NCI-H774 (cell line): ENCODE data around the gene ESRP2.

Experiments
- DNase-seq: peaks from one replicate; lab custom pipeline; 2025; lab: John Stamatoyannopoulos, UW

ESRP2 gene

DNA sequence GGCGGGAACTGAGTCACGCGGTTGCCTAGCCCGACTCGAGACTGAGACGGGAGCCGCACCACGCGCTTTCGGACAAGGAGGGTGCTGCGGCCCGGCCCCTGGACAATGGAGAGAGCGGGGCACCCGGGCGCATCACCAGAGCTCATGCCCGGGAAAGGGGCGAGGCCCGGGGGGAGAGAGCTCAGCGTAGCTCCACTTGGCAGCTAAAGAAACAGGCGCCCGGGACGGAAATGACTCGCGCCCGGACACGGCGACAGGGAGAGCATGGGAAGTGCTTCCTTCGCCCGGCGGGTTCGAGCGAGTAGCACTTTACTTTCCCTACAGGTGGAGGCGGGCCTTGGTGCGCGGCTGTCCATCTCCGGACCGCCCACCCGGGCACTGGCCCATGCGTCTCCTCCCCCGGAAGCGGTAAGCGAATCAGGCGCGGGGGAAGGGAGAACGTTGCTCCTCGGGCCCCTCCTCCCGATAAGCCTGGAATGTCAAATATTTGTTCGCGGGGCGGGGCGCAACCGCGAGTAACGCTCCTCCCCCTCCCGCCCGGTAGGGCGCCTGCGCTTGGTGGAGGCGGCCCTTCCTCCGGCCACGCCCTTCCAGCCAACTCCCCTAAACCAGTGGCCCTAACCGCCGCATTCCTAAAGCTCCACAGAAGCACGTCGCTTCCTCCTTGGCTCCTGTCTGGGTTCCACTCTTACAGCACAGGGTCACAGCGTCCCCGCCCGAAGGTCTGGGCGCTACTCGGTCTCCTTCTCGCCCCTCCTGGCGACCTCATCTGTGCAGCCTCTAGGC lies 1.5 kb upstream of the ESRP2 start:
- peak; percentile 90 for DNase-seq

GRCh38 chr16:68236826-68237242 lies 907 bp upstream of the ESRP2 start:
- no peak for DNase-seq

GRCh38 chr16:68236137-68236825 lies 354 bp upstream of the ESRP2 start:
- DNase-seq = peak; percentile 74

DNA sequence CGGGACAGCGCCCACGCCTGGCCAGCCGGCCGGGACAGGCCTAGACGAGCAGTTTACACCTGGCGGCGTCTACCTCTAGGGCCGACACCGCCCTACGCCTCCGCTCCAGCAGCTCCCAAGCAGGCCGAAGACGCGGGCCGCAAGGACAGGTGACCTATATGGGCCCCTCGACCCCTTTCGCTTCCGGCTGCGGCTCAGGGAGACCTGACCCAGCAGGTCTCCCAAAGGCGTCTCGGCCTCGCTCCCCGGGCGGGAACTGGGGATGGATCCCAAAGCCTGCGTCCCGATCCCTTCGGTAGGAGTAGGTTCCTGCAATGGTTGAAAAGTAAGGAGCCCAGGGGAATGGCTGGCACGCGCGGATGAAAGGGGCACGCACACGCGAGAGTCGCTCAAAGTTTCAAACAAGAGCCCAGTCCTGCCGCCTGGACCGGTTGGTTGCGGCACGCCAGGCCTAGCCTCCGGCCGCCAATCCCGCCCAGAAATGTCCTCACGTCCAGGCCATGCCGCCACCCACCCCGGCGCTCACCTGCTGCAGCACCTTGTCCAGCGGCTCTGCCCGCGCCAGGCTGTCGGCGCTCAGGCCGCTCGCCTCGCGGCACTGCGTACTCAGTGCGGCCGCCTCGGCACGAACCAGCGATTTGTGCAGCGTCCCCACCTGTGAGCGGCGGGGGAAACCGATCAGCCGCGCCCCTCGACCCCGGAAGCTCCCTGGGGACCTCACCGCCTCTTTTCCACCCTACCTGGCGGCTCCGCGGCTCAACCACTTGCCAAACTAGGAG lies 630 bp downstream of the ESRP2 start:
- no peak for DNase-seq

DNA sequence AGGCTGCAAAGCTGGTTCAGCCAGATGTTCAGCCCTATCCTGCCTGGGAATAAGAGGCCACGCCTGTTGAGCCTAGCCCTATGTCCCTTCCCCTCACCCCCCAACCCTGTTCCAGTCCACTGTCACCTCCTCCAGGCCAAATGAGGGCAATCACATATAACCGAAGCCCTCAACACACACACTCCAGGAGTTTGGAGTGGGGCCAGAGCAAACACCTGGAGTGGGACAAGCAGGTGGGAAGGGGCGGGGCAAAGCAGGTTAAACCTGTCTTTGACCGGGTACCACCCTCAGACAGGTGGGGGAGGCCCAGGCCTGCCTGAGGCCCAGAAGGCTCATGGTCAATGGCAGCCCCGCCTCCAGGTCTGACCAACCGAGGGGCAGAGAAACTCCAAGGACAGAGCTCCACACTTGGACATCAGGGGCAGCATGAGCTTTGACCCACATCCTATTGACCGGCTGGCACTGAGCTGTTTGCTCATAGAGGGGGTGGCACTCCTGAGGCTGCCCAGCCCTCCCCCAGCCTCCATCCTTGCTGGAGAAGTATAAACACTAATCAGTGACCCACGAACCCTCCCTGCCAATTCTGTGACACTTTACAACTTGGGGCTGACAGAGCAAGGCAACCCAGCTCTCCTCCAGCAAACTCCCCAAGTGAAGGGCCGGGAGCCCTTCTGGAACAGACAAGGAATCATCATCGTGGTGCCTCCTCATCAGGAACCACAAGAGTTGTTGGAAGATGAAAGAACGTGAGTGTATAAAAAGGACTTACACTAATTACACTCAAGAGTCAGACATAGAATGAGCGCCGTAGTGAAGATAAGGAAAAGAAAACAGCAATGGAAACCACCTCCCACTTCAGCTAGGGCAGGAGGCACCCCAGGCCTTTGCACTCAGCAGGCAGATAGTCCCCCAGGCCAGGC lies 1.5 kb downstream of the ESRP2 start:
- peak; percentile 65 for DNase-seq

DNA sequence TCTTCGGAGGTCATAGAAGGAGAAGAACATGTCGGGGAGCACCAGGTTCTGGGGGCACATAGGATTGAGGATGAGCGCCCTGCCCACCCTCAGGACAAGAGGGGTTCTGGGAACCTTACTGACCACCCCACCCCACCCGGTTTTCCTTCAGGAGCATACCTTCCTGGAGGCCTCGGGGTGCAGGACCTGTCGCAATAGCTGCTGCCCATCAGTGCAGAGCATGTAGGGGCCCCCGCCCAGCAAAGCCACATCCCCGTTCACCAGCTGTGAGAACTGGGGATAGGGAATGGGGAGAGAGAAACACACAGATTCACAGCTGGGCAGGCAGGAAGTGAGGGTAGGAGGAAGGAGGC lies 2.1 kb downstream of the ESRP2 start:
- DNase-seq = no peak

DNA sequence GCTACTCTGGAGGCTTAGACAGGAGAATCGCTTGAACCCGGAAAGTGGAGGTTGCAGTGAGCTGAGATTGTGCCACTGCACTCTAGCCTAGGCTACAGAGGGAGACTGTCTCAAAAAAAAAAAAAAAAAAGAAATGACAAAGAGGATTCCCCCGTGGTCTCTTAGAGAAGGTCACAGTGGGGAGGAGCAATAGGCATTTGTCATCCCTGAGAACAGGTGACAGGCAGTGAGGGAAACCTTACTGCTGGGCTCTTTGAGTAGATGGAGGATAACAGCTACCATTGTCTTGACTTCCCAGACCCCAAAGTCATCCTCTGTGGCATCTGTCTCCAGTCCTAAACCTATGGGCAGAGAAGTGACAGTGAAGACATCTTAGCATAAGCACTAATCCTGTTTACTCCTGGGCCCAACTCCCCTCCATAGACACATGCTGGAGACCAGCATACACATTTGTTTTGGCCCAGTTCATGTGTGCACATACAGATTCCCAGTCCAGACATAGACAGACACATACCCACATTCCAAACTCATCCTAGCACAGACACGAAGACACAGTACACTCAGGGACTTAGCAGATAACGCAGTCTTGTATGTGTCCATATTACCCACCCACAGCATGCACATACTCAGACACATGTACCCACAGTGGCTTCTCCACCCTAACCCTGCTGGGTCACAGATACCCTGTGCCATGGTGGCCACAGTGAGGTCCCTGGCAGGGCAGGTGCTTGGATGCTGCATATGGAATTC lies 2.7 kb downstream of the ESRP2 start:
- DNase-seq = no peak

DNA sequence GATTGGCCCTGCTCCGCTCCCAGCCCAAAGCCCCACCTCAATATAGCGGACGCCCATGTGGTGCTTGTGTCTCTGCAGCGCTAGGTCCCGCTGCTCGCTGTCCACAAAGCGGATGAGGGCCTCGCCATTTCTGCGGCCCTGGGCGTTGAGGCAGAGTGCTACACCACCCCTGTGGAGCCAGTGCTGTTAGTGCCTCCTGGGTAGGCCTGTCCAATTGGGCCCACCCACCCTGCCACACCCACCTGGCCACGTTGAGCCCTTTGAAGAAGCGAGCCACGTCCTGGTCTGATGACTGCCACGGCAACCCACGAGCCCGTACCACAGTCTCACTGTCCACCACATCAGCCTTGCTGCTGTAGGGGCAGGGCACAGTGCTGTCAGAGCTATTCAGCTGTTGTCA lies 3.6 kb downstream of the ESRP2 start:
- no peak for DNase-seq

DNA sequence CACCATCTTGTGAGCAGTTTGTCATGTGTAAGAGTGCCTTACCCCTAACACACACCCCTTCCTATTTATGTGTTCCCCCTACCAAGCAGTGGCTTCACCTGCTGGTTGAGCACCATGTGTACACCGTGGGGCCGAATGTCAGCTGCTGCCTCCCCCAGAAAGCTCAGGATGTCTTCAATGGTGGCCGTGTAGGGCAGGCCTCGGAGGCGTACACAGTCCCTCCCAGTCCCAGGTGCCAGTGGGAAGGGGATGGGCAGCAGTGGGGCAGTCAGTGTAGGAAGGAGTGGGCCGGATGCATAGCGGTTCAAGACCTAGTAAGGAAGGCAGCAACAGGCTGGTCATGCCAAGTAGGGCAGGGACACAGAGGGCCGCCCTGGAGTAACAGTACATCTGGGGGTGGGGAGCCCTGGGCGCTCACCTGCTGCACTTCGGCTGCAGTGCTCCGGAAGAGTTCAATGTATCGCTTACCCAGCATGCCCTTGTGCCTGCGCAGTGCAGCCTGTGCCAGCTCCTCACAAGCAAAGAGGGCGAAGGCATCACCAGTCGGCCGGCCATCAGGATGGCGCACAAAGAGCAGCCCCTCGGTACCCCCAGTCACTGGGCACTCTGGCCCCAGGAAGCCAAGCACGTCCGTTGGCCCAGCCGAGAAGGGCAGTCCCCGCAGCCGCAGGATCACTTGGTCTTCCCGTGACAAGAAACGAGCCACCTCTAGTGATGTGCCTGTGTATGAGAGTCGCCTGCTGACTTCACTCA lies 4.4 kb downstream of the ESRP2 start:
- DNase-seq = no peak

GRCh38 chr16:68230956-68231355 lies 5.0 kb downstream of the ESRP2 start:
- no peak for DNase-seq

- DNase-seq = no peak
Measured at GRCh38 chr16:68230176-68230571, 5.8 kb downstream of the ESRP2 start.

DNA sequence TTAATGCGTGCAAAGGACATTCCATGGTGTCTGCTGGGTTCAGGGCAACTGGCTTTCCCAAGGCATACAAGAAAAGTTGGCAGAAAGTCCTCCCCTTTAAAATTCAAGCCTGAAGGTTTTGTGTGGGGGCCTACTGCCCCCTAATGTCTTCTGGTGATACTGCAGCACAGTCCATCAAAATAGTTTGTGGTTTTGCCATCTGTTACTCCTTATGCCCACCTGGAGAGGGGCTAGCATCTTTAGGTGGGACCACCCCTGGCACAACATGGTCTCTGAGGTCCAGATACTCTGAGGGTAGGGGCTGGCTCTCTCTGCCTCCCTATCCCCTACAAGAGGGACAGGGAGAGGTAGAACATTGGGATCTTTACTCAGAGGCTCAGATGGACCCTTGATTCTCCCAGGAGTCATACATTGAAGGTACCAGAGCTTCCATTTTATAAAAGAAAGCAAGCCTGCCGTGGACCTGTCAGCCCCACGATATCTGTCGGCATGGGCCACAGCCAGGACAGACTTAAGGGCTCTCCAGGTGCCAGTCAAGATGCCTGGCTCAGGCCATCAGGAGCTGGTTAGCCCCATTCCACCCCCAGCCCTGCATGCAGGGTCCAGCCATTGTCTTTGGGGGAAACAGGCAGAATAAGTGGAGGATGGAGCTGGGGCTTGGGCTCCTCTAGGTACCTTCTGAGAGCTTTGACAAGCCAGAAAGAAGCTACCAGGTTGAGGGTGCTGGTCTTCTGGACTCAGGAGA lies 6.3 kb downstream of the ESRP2 start:
- DNase-seq = no peak

DNA sequence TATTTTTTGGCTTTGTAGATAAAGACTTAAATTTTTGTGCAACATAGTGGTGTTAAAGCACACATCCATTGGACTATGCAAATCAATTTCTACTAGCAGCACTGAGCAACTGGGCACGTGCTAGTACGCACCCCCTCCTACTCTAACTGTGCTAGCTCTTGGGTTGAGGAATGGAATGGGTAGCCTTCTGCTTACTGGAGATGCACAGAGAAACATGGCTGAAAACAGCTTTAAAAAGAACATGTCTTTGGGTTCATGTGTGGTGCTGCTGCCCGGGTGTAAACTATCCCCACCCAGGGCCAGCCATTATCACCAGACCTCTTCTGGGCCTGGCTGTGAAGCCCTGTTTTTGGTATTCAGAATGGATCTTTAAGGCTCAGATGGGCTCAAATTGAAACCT lies 7.3 kb downstream of the ESRP2 start:
- no peak for DNase-seq

- no peak for DNase-seq
Measured at GRCh38 chr16:68227850-68228553, 7.9 kb downstream of the ESRP2 start.

DNA sequence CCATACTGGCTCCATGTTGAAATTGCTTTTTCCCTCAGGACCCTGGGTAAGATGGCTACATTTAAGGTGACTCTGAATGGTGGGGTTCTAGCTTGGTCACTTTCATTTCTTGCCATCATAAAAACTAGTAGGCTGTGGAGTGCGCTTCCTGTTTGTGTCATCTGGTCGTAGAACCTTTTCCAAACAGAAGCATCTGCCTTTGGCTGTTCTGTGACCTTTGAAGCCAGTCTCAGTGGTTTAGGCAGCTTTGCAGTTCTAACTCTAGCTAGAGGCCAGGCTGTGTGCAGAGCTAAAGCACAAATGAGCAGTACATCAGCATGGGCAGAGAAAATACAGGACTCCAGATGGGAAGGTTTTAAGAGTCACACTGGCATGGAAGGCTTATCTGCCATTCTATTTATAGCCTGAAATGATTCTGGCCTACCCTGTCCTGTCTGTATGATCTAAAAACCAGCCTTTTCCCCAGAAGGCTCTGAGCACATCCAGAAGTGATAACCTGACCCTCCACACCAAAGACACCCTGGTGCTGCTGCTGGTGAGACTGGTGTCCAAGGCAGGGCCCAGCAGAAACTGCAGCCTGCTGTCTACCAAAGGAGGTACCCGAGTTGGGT lies 8.6 kb downstream of the ESRP2 start:
- DNase-seq = no peak

- DNase-seq = no peak
Measured at GRCh38 chr16:68226116-68226515, 9.8 kb downstream of the ESRP2 start.

- no peak for DNase-seq
Measured at GRCh38 chr16:68223072-68223471, 12.9 kb downstream of the ESRP2 start.

DNA sequence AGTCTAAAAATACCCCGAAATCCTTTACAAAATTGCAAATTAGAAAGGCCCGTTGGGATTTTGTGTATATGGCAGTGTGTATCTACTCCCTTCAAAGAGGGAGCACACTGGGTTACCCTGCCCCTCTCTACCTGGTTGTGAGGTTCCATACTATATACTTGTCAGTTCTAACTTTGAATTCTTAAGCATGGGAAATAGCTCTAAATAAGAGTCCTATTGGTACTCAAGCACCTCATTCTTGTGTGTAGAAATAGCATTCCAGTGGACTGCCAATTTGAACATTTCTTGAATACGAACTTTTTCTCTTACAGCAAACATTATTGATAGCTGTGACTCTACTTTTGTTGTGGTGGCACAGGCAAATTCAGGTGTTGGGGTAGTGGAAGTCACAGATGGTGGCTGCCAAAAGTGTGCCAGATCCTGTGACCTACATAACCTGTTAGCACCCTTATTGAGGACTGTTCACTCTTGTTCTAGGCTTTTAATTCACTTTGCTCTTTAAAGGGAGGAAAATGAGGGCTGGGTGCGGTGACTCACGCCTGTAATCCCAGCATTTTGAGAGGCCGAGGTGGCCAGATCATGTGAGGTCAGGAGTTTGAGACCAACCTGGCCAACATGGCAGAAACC lies 16.1 kb downstream of the ESRP2 start:
- DNase-seq = no peak
